Tibial artery (tissue), 4 donors: ENCODE results near the gene B3GLCT.

Experiments
- DNase-seq, 2 donors: peaks; one replicate each; pipeline ENCODE4 v3.0.0-alpha.2; 2019
- H3K27ac ChIP-seq, 2 donors: fragments of 200-600 bp; sonication (generic) in 1 of 2; 1 replicate in 1 of 2; 2 replicates in 1 of 2; pipeline ENCODE4 v1.5.1; 2018 to 2019; ENCODE audit warnings: mild to moderate bottlenecking in 1 of 2
- H3K27me3 ChIP-seq, 2 donors: fragments of 200-600 bp; sonication (generic) in 1 of 2; one replicate each; pipeline versions ENCODE4 v1.5.1 to v1.6.0; 2016 to 2019
- H3K36me3 ChIP-seq, 3 donors: fragments of 200-600 bp; sonication (generic) in 2 of 3; one replicate each; pipeline ENCODE4 v1.5.1; 2016 to 2019; ENCODE audit warnings: mild to moderate bottlenecking in 2 of 3
- H3K4me1 ChIP-seq, 4 donors: fragments of 200-600 bp; sonication (generic) in 2 of 4; 1 replicate in 3 of 4; 2 replicates in 1 of 4; pipeline ENCODE4 v1.5.1; 2016 to 2019
- H3K4me3 ChIP-seq, 2 donors: fragments of 200-600 bp; sonication (generic) in 1 of 2; 1 replicate in 1 of 2; 2 replicates in 1 of 2; pipeline ENCODE4 v1.5.1; 2018 to 2019; ENCODE audit warnings: mild to moderate bottlenecking in 2 of 2
- H3K9me3 ChIP-seq, 3 donors: fragments of 200-600 bp; sonication (generic) in 1 of 3; one replicate each; pipeline ENCODE4 v1.5.1; 2016 to 2019
- CTCF ChIP-seq, 2 experiments: fragments of 200-600 bp in 1 of 2; fragments of 450-650 bp in 1 of 2; IDR thresholded peaks; one replicate each; pipeline ENCODE4 v1.5.1; 2017 to 2019; ENCODE audit warnings: antibody characterized with exemption in 2 of 2, mild to moderate bottlenecking in 1 of 2, moderate library complexity in 1 of 2
- intact Hi-C: fragments of 100-400 bp; cut with DNase I; formaldehyde crosslinking; loops from one replicate; pipeline ENCODE4 v1.15.0; 2023; ENCODE audit warnings: low total_unique reads

The B3GLCT gene

GRCh38 chr13:31199849-31200636, at the start of gene B3GLCT:
Gene B3GLCT, plus strand, starts transcription at chr13:31199975. Its CDS starts 110 bp downstream, at chr13:31200085.
- H3K4me1 ChIP-seq = peaks cover 0 to 39% (median 16%) of the 10 kb centered on the region in 4 donors
- peak within 1 kb of the TSS; percentile 68 to 82 for H3K4me3 ChIP-seq
- no peaks in the 10 kb centered on the region for H3K9me3 ChIP-seq
- H3K27ac ChIP-seq = peak within 1 kb of the TSS; percentile 89 to 96
- no peaks in the 10 kb centered on the region for H3K27me3 ChIP-seq
- H3K36me3 ChIP-seq = no peaks in the 10 kb centered on the region
- intact Hi-C loops = loop anchor here (2.0 to 10.0 kb wide), 2 partner anchors 37 to 545 kb away; no protein-coding TSS in a partner anchor
- TF ChIP-seq CTCF (IDR thresholded peaks at IDR 0.05) = peak; percentile 83 to 94
- DNase-seq = peak; percentile 60 to 85

GRCh38 chr13:31150315-31150985, 49.3 kb upstream of the B3GLCT start:
- H3K4me1 ChIP-seq = no peaks in the 10 kb centered on the region
- H3K27ac ChIP-seq = no peak overlapping the region
- peaks cover 82 to 95% (median 94%) of the 10 kb centered on the region in 3 donors for H3K36me3 ChIP-seq
- intact Hi-C loops = no loop called here
- no peaks in the 10 kb centered on the region for H3K9me3 ChIP-seq
- no peak for DNase-seq
- no peaks in the 10 kb centered on the region for H3K27me3 ChIP-seq
- TF ChIP-seq CTCF (IDR thresholded peaks at IDR 0.05) = no peak
- H3K4me3 ChIP-seq = no peak overlapping the region

- TF ChIP-seq CTCF (IDR thresholded peaks at IDR 0.05) = no peak
- intact Hi-C loops = no loop called here
- Histone ChIP-seq H3K4me3 (no peak overlapping the region), H3K27ac (no peak overlapping the region), H3K27me3 (no peaks in the 10 kb centered on the region), H3K36me3 (peaks cover 77 to 89% (median 80%) of the 10 kb centered on the region in 3 donors), H3K4me1 (no peaks in the 10 kb centered on the region), H3K9me3 (no peaks in the 10 kb centered on the region)
- DNase-seq = no peak
These were observed 47.9 kb upstream of the B3GLCT start for GRCh38 chr13:31151837-31152236.

- Histone ChIP-seq H3K36me3 (peaks cover 55 to 61% (median 60%) of the 10 kb centered on the region in 3 donors), H3K27ac (no peak overlapping the region)
- no peak for DNase-seq
These were observed 44.8 kb upstream of the B3GLCT start for GRCh38 chr13:31154939-31155338.

GRCh38 chr13:31159306-31159705, 40.5 kb upstream of the B3GLCT start:
- no peaks in the 10 kb centered on the region for H3K9me3 ChIP-seq
- H3K4me3 ChIP-seq = no peak overlapping the region
- intact Hi-C loops = no loop called here
- no peak overlapping the region for H3K27ac ChIP-seq
- H3K27me3 ChIP-seq = no peaks in the 10 kb centered on the region
- DNase-seq = no peak
- no peak for TF ChIP-seq CTCF (IDR thresholded peaks at IDR 0.05)
- H3K36me3 ChIP-seq = peaks cover 15 to 20% (median 18%) of the 10 kb centered on the region in 3 donors
- peaks cover 0 to 26% (median 14%) of the 10 kb centered on the region in 4 donors for H3K4me1 ChIP-seq

More at GRCh38 chr13:31154939-31155338, 44.8 kb upstream of the B3GLCT start:
- Histone ChIP-seq H3K4me3 (no peak overlapping the region), H3K27me3 (no peaks in the 10 kb centered on the region), H3K9me3 (no peaks in the 10 kb centered on the region), H3K4me1 (peaks cover 0 to 13% (median 6%) of the 10 kb centered on the region in 4 donors)
- TF ChIP-seq CTCF (IDR thresholded peaks at IDR 0.05) = no peak
- intact Hi-C loops = no loop called here
